SU-DHL-6 (cell line): Measurements from ENCODE around the gene LMOD1.

Source experiments
- H2AFZ ChIP-seq: fragments of 200-600 bp; sonication (generic); 2 replicates; pipeline ENCODE4 v1.6.1; 2014; ENCODE audit warnings: low read depth, mild to moderate bottlenecking, moderate library complexity, mixed read lengths, antibody characterized with exemption, low read length; ENCODE audit not compliant: severe bottlenecking
- H3F3A ChIP-seq: fragments of 200-600 bp; shearing (Covaris generic); 2 replicates; pipeline ENCODE4 v1.6.0; 2016; ENCODE audit warnings: antibody characterized with exemption, mild to moderate bottlenecking; ENCODE audit not compliant: insufficient read depth
- H3K27ac ChIP-seq: fragments of 200-600 bp; sonication (generic); 2 replicates; pipeline ENCODE4 v1.5.1; 2016; ENCODE audit warnings: low read depth, mild to moderate bottlenecking, low read length, moderate library complexity, mixed read lengths
- H3K27me3 ChIP-seq: fragments of 200-600 bp; sonication (generic), shearing (Covaris generic); 2 replicates; pipeline ENCODE4 v1.6.0; 2014; ENCODE audit warnings: mild to moderate bottlenecking, low read length
- H3K36me3 ChIP-seq: fragments of 200-600 bp; sonication (generic); 2 replicates; pipeline ENCODE4 v1.6.1; 2014; ENCODE audit warnings: mild to moderate bottlenecking, low read length, mixed read lengths
- H3K4me2 ChIP-seq: fragments of 300-600, 200-600 bp; shearing (Covaris generic), sonication (generic); 2 replicates; pipeline ENCODE4 v1.6.0; 2014; ENCODE audit warnings: low read length, low read depth, mild to moderate bottlenecking; ENCODE audit not compliant: poor library complexity, severe bottlenecking
- H3K4me3 ChIP-seq: fragments of 200-600 bp; sonication (generic); 2 replicates; pipeline ENCODE4 v1.5.1; 2014; ENCODE audit warnings: antibody characterized with exemption, low read length, mild to moderate bottlenecking, mixed read lengths; ENCODE audit not compliant: insufficient read depth, poor library complexity, severe bottlenecking
- H3K79me2 ChIP-seq: fragments of 200-600 bp; sonication (generic); 2 replicates; pipeline ENCODE4 v1.6.1; 2014; ENCODE audit warnings: mild to moderate bottlenecking, low read length, moderate library complexity; ENCODE audit not compliant: insufficient read depth
- H3K9ac ChIP-seq: fragments of 200-600 bp; sonication (generic); 2 replicates; pipeline ENCODE4 v1.7.0; 2014; ENCODE audit warnings: mild to moderate bottlenecking, low read length
- H3K9me2 ChIP-seq: fragments of 200-600 bp; sonication (generic); replicated peaks from 2 replicates; pipeline ENCODE4 v1.6.1; 2014; ENCODE audit warnings: low read length; ENCODE audit not compliant: insufficient read depth
- H3K9me3 ChIP-seq: fragments of 200-600 bp; sonication (generic); 2 replicates; pipeline ENCODE4 v1.6.1; 2014; ENCODE audit warnings: low read length, mixed read lengths; ENCODE audit not compliant: insufficient read depth
- H4K20me1 ChIP-seq: fragments of 200-600 bp; sonication (generic); 2 replicates; pipeline ENCODE4 v1.6.1; 2014; ENCODE audit warnings: low read depth, mild to moderate bottlenecking, antibody characterized with exemption, low read length, moderate library complexity, mixed read lengths
- EZH2phosphoT487 ChIP-seq: fragments of 200-600 bp; sonication (generic), shearing (Covaris generic); conservative IDR thresholded peaks from 2 replicates; pipeline ENCODE4 v1.6.1; 2018; ENCODE audit warnings: mild to moderate bottlenecking, antibody characterized with exemption, low read length, moderate library complexity, mixed read lengths
- TF ChIP-seq, protein P1 (sequence below): fragments of 200-600 bp; sonication (generic); IDR thresholded peaks from one replicate; pipeline ENCODE4 v1.5.1; 2017; ENCODE audit warnings: antibody characterized with exemption, mild to moderate bottlenecking, low read length, moderate library complexity; ENCODE audit not compliant: insufficient read depth, poor library complexity, severe bottlenecking

LMOD1 gene

DNA sequence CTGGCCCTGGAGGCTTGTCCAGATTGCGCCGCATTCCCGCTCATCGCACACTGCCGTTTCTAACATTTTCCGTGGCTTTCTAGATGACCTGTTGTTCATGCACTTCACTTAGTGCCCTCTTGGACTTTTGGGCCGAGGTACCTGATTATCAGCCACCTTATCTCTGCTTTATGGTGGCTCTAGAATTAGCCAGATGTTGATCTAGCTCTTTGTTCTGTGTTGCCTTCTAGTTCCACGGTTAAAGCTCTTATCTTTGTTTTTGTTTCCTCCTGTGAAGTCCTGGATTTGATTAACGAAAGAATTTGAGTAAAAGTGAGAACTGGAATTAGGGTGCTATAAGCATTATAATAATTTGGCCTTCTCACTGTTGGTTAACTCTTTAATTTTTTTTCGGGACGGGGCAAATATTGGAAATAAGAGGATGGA is 37.0 kb upstream of the LMOD1 start:
- peak overlapping the region; percentile 1 for H2AFZ ChIP-seq
- H3K9ac ChIP-seq: 0 out of 2 replicates have a peak overlapping the region, but pooled peaks have one; percentile 58
- TF ChIP-seq, protein P1, sequence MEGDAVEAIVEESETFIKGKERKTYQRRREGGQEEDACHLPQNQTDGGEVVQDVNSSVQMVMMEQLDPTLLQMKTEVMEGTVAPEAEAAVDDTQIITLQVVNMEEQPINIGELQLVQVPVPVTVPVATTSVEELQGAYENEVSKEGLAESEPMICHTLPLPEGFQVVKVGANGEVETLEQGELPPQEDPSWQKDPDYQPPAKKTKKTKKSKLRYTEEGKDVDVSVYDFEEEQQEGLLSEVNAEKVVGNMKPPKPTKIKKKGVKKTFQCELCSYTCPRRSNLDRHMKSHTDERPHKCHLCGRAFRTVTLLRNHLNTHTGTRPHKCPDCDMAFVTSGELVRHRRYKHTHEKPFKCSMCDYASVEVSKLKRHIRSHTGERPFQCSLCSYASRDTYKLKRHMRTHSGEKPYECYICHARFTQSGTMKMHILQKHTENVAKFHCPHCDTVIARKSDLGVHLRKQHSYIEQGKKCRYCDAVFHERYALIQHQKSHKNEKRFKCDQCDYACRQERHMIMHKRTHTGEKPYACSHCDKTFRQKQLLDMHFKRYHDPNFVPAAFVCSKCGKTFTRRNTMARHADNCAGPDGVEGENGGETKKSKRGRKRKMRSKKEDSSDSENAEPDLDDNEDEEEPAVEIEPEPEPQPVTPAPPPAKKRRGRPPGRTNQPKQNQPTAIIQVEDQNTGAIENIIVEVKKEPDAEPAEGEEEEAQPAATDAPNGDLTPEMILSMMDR: no peak
- TF ChIP-seq EZH2phosphoT487: no peak
- no peaks in the 10 kb centered on the region for H4K20me1 ChIP-seq
- no peaks in the 10 kb centered on the region for H3F3A ChIP-seq
- H3K9me2 ChIP-seq: no peaks in the 10 kb centered on the region
- no peaks in the 10 kb centered on the region for H3K36me3 ChIP-seq
- H3K79me2 ChIP-seq: no peaks in the 10 kb centered on the region
- no peak overlapping the region for H3K27ac ChIP-seq
- H3K4me3 ChIP-seq: peak overlapping the region; percentile 61
- peak overlapping the region; percentile 67 for H3K4me2 ChIP-seq
- no peaks in the 10 kb centered on the region for H3K9me3 ChIP-seq
- no peaks in the 10 kb centered on the region for H3K27me3 ChIP-seq

DNA sequence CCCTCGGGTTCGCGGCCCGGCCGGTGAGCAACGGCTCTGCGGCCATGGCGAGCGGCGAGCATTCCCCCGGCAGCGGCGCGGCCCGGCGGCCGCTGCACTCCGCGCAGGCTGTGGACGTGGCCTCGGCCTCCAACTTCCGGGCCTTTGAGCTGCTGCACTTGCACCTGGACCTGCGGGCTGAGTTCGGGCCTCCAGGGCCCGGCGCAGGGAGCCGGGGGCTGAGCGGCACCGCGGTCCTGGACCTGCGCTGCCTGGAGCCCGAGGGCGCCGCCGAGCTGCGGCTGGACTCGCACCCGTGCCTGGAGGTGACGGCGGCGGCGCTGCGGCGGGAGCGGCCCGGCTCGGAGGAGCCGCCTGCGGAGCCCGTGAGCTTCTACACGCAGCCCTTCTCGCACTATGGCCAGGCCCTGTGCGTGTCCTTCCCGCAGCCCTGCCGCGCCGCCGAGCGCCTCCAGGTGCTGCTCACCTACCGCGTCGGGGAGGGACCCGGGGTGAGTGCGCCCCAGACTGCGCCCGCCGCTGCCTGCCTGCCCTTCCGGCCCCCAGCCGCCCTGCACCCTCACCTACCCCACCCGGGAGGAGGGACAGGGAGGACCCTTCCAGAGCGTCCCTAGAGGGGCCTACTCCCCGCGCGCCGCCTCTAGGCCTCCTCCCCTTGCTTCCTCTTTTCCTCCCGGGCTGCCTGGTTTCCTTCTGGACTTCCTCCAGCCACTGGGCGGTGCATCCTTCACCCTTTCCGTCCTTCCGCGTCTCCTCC is 36.5 kb upstream of the LMOD1 start, which contains the start of gene RNPEP:
RNPEP (plus strand) TSS at position 26 of the 757 bp plus-strand sequence; CDS start at position 45, 19 bp downstream.
- H3K9ac ChIP-seq: peak within 1 kb of the TSS; percentile 58
- H3K27me3 ChIP-seq: no peaks in the 10 kb centered on the region
- H3K4me2 ChIP-seq: peak within 1 kb of the TSS; percentile 67
- H3F3A ChIP-seq: no peaks in the 10 kb centered on the region
- H2AFZ ChIP-seq: peak within 1 kb of the TSS; percentile 1
- no peaks in the 10 kb centered on the region for H3K79me2 ChIP-seq
- H3K4me3 ChIP-seq: peak within 1 kb of the TSS; percentile 61
- no peak within 1 kb of the TSS for H3K27ac ChIP-seq
- no peaks in the 10 kb centered on the region for H3K36me3 ChIP-seq
- no peaks in the 10 kb centered on the region for H4K20me1 ChIP-seq
- H3K9me2 ChIP-seq: no peaks in the 10 kb centered on the region
- TF ChIP-seq EZH2phosphoT487: no peak
- TF ChIP-seq, protein P1: no peak
- H3K9me3 ChIP-seq: no peaks in the 10 kb centered on the region

DNA sequence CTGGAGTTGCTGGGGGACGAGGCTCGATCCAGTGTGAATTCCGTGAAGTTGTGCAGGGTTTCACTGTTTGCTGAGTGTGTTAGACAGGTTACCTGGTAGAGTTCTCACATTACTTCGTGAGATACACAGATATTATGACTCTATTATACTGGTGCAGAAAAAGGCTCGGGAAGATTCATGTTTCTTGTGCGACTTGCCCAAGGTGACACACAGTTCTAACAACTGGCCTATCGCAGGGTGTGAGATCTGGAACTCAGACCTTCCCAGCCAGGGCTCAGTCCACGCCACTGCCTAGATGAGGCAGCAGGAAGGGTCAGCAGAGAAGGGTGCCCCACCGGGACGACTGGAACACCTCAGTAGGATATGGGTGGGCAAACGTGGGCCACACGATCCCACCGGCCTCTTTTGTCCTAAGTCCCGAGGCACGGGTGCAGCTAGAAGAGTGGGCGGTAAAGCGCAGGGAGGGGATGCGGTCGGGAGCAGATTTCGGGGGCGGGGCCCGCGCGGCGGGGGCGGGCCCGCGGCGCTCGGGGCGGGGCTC is 35.8 kb upstream of the LMOD1 start:
- H3K4me2 ChIP-seq: peak overlapping the region; percentile 67
- no peaks in the 10 kb centered on the region for H3K27me3 ChIP-seq
- no peaks in the 10 kb centered on the region for H3K36me3 ChIP-seq
- H3K9me3 ChIP-seq: no peaks in the 10 kb centered on the region
- peak overlapping the region; percentile 58 for H3K9ac ChIP-seq
- no peaks in the 10 kb centered on the region for H3K9me2 ChIP-seq
- no peak overlapping the region for H2AFZ ChIP-seq
- H3K79me2 ChIP-seq: no peaks in the 10 kb centered on the region
- H3F3A ChIP-seq: no peaks in the 10 kb centered on the region
- TF ChIP-seq EZH2phosphoT487: no peak
- TF ChIP-seq, protein P1: no peak
- H4K20me1 ChIP-seq: no peaks in the 10 kb centered on the region
- no peak overlapping the region for H3K27ac ChIP-seq
- H3K4me3 ChIP-seq: peak overlapping the region; percentile 61
